ENCODE data around the gene TET3. TPM values are rescaled to one million over a fixed set of nuclear protein-coding genes. Genes with fewer than 3 reads are reported as not detected.

Gene TET3
- total RNA-seq, 1 donor from 2014 or later, result 21.5 TPM

GRCh38 chr2:74028741-74029140 lies 44.0 kb downstream of the TET3 start:
- H3K27ac ChIP-seq, result no peak overlapping the region
- no peak overlapping the region for H3K4me3 ChIP-seq
- no peak for DNase-seq
- intact Hi-C loops (cut with DNase I), result no loop called here
- H3K9me3 ChIP-seq, result no peaks in the 10 kb centered on the region
- ATAC-seq, result no peak
- no peaks in the 10 kb centered on the region for H3K36me3 ChIP-seq
- H3K27me3 ChIP-seq (ENCODE audit: low read depth), result no peaks in the 10 kb centered on the region
- H3K4me1 ChIP-seq, result peaks cover 29% of the 10 kb centered on the region
- TF ChIP-seq CTCF (IDR thresholded peaks at IDR 0.05), result no peak

GRCh38 chr2:74029714-74030397 lies 45.1 kb downstream of the TET3 start:
- TF ChIP-seq CTCF (IDR thresholded peaks at IDR 0.05), result no peak
- intact Hi-C loops (cut with DNase I), result no loop called here
- no peaks in the 10 kb centered on the region for H3K27me3 ChIP-seq (ENCODE audit: low read depth)
- no peaks in the 10 kb centered on the region for H3K36me3 ChIP-seq
- no peaks in the 10 kb centered on the region for H3K9me3 ChIP-seq
- peaks cover 29% of the 10 kb centered on the region for H3K4me1 ChIP-seq
- ATAC-seq (no peak), DNase-seq (no peak)
- no peak overlapping the region for H3K27ac ChIP-seq
- no peak overlapping the region for H3K4me3 ChIP-seq

GRCh38 chr2:74031221-74031620 lies 46.5 kb downstream of the TET3 start:
- Histone ChIP-seq H3K27ac (no peak overlapping the region), H3K4me1 (peaks cover 30% of the 10 kb centered on the region), H3K36me3 (no peaks in the 10 kb centered on the region), H3K4me3 (no peak overlapping the region), H3K9me3 (no peaks in the 10 kb centered on the region), H3K27me3 (ENCODE audit: low read depth) (no peaks in the 10 kb centered on the region)
- DNase-seq (no peak), ATAC-seq (no peak)
- intact Hi-C loops (cut with DNase I), result no loop called here
- TF ChIP-seq CTCF (IDR thresholded peaks at IDR 0.05), result no peak

DNA sequence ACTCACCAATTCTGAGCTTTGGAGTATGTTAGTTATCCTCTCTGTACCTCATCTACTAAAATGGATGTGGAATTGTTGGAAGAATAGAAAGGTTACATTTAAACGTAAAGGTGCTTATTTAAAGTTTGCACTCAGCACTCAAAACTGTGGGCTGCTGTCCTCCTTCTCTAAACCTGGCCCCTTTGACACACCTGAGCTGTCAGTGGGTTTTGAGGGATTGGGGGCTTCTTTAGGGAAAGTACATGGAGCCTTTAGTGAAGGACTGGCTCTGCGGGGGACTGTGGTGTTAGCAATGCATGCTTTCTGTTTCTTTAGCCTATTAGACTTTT lies 47.2 kb downstream of the TET3 start:
- H3K4me1 ChIP-seq, result peaks cover 35% of the 10 kb centered on the region
- no peaks in the 10 kb centered on the region for H3K9me3 ChIP-seq
- no peak for ATAC-seq
- no peak for DNase-seq
- no peak overlapping the region for H3K27ac ChIP-seq
- H3K36me3 ChIP-seq, result no peaks in the 10 kb centered on the region
- H3K27me3 ChIP-seq (ENCODE audit: low read depth), result no peaks in the 10 kb centered on the region
- TF ChIP-seq CTCF (IDR thresholded peaks at IDR 0.05), result no peak
- intact Hi-C loops (cut with DNase I), result no loop called here
- no peak overlapping the region for H3K4me3 ChIP-seq

- DNase-seq (no peak), ATAC-seq (no peak)
- Histone ChIP-seq H3K27me3 (ENCODE audit: low read depth) (no peaks in the 10 kb centered on the region), H3K9me3 (no peaks in the 10 kb centered on the region), H3K4me1 (peaks cover 50% of the 10 kb centered on the region), H3K36me3 (no peaks in the 10 kb centered on the region), H3K4me3 (no peak overlapping the region), H3K27ac (no peak overlapping the region)
- no peak for TF ChIP-seq CTCF (IDR thresholded peaks at IDR 0.05)
- intact Hi-C loops (cut with DNase I), result no loop called here
Observed at GRCh38 chr2:74033375-74033774, 48.7 kb downstream of the TET3 start.

Other genes starting within 250 kb of the TET3 start
- 17.3 TPM for gene TPRKB, start 247.6 kb upstream of the TET3 start, total RNA-seq
- gene DUSP11, start 204.8 kb upstream of the TET3 start, total RNA-seq, result 17.6 TPM
- gene C2orf78, start 200.7 kb upstream of the TET3 start, total RNA-seq, result not detected
- 31.3 TPM for gene STAMBP, start 155.9 kb upstream of the TET3 start, total RNA-seq
- 22.2 TPM for gene ACTG2, start 91.9 kb upstream of the TET3 start, total RNA-seq
- gene DGUOK, start 58.0 kb upstream of the TET3 start, total RNA-seq, result 38.0 TPM
- 19.6 TPM for gene BOLA3, start 163.0 kb downstream of the TET3 start, total RNA-seq
- gene MOB1A, start 194.0 kb downstream of the TET3 start, total RNA-seq, result 146 TPM
- gene MTHFD2, start 213.7 kb downstream of the TET3 start, total RNA-seq, result 54.7 TPM